ENCODE data around the gene GOT2. TPM values are rescaled to one million over a fixed set of nuclear protein-coding genes. Genes with fewer than 3 reads are reported as not detected.
"Not testable (repeated sequence)": the region's sequence is repeated elsewhere in the genome, so short reads cannot be mapped to it uniquely, and the experiment has no call there.

Gene GOT2
- polyA plus RNA-seq, 1 donor from 2014 or later, result 55.6 TPM

DNA sequence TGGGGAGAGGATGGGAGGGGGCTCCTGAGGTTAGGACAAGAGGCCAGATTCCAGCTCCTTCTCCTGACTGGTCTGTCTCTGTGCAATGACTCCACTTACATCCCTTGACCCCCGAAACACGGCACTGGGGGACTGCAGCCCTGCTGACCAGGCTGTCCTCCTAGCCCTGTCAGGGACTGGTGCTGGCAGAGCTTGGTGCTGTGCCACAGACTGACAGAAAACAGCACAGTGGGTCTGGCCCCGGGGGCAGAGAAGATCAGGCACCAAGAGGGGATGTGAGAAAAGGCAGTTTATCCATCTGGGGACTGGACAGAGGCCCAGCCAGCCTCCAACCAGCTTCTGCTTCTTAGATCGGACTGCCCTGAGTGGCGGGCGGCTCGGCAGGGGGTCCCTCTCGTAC lies 68.9 kb downstream of the GOT2 start:
- no peaks in the 10 kb centered on the region for H3K27me3 ChIP-seq (ENCODE audit: insufficient read depth, low read depth, low read length)

DNA sequence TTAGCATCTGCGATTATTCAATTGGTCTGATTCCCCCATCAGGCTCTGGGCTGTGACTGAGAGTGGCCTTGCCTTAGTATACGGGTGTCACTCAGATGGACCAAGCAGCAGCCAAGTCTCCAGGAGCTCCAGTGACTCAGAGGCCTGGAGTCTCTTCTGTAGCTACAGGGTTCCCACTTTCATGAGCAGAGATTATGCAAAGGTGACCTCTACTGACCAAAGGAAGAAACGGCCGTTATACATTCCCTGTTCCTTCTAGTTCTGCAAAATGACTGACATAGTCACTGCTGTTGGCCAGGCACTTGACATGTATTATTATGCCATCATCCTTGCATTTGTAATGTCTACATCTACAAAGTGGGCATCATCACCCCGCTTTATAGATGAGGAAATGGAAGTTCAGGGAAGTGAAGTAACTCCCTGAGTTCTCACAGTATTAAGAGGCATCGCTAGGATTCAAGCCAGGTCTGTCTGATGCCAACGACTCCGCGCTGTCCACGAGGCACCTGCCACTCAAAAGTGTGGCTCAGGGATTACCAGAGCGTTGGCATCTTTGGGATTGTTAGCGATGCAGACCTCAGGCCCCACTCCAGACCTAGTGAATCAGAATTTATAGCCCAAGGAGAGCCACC lies 72.8 kb downstream of the GOT2 start:
- Histone ChIP-seq H4K20me1 (ENCODE audit: insufficient read depth) (no peaks in the 10 kb centered on the region), H3K9me3 (ENCODE audit: low read length) (no peaks in the 10 kb centered on the region), H3K27me3 (ENCODE audit: insufficient read depth, low read depth, low read length) (no peaks in the 10 kb centered on the region), H3K9ac (ENCODE audit: low read length) (no peak overlapping the region), H3K27ac (ENCODE audit: low read length) (no peak overlapping the region), H3K9me2 (ENCODE audit: insufficient read depth, low read length) (no peaks in the 10 kb centered on the region), H3K4me3 (ENCODE audit: low read length) (no peak overlapping the region), H2AFZ (ENCODE audit: low read depth, low read length) (no peak overlapping the region), H3K36me3 (ENCODE audit: insufficient read depth, low read length) (no peaks in the 10 kb centered on the region), H3K4me2 (ENCODE audit: low read length) (no peak overlapping the region), H3F3A (ENCODE audit: insufficient read depth, low read length, poor library complexity, severe bottlenecking) (no peaks in the 10 kb centered on the region), H3K79me2 (replicated peaks; ENCODE audit: insufficient read depth, low read length) (no peaks in the 10 kb centered on the region)
- no peak for TF ChIP-seq TAF1 (IDR thresholded peaks at IDR 0.05; ENCODE audit: low read depth)
- TF ChIP-seq RAD21 (conservative IDR thresholded peaks at IDR 0.05), result peak; percentile 78
- TF ChIP-seq SMC3 (conservative IDR thresholded peaks at IDR 0.05; ENCODE audit: poor library complexity), result peak; percentile 73
- TF ChIP-seq, protein P1, sequence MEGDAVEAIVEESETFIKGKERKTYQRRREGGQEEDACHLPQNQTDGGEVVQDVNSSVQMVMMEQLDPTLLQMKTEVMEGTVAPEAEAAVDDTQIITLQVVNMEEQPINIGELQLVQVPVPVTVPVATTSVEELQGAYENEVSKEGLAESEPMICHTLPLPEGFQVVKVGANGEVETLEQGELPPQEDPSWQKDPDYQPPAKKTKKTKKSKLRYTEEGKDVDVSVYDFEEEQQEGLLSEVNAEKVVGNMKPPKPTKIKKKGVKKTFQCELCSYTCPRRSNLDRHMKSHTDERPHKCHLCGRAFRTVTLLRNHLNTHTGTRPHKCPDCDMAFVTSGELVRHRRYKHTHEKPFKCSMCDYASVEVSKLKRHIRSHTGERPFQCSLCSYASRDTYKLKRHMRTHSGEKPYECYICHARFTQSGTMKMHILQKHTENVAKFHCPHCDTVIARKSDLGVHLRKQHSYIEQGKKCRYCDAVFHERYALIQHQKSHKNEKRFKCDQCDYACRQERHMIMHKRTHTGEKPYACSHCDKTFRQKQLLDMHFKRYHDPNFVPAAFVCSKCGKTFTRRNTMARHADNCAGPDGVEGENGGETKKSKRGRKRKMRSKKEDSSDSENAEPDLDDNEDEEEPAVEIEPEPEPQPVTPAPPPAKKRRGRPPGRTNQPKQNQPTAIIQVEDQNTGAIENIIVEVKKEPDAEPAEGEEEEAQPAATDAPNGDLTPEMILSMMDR (IDR thresholded peaks at IDR 0.05; ENCODE audit: poor library complexity, severe bottlenecking), result peak; percentile 77

More for the DNA sequence above, 68.9 kb downstream of the GOT2 start:
- Histone ChIP-seq H3K27ac (ENCODE audit: low read length) (no peak overlapping the region), H3K79me2 (replicated peaks; ENCODE audit: insufficient read depth, low read length) (no peaks in the 10 kb centered on the region), H3K9me3 (ENCODE audit: low read length) (no peaks in the 10 kb centered on the region), H4K20me1 (ENCODE audit: insufficient read depth) (no peaks in the 10 kb centered on the region), H3K4me3 (ENCODE audit: low read length) (no peak overlapping the region), H2AFZ (ENCODE audit: low read depth, low read length) (no peak overlapping the region), H3K9ac (ENCODE audit: low read length) (no peak overlapping the region), H3K4me2 (ENCODE audit: low read length) (no peak overlapping the region), H3F3A (ENCODE audit: insufficient read depth, low read length, poor library complexity, severe bottlenecking) (no peaks in the 10 kb centered on the region), H3K36me3 (ENCODE audit: insufficient read depth, low read length) (no peaks in the 10 kb centered on the region), H3K9me2 (ENCODE audit: insufficient read depth, low read length) (no peaks in the 10 kb centered on the region)
- no peak for TF ChIP-seq TAF1 (IDR thresholded peaks at IDR 0.05; ENCODE audit: low read depth)
- no peak for TF ChIP-seq EP300 (conservative IDR thresholded peaks at IDR 0.05; ENCODE audit: poor library complexity, severe bottlenecking)
- no peak for TF ChIP-seq SMC3 (conservative IDR thresholded peaks at IDR 0.05; ENCODE audit: poor library complexity)

DNA sequence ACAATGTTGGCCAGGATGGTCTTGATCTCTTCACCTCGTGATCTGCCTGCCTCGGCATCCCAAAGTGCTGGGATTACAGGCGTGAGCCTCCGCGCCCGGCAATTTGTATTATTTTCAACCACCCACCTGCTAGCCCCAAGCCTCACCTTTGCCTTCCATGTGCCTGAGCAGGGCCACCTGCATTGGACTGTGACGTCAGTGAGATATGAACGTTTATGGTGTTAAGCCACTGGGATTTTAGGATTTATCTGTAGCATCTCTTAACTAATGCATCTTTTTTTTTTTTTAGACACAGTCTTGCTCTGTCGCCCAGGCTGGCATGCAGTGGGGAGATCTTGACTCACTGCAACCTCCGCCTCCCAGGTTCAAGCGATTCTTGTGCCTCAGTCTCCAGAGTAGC lies 74.2 kb downstream of the GOT2 start:
- H3K27me3 ChIP-seq (ENCODE audit: insufficient read depth, low read depth, low read length); H3F3A ChIP-seq (ENCODE audit: insufficient read depth, low read length, poor library complexity, severe bottlenecking); H4K20me1 ChIP-seq (ENCODE audit: insufficient read depth); H3K9me3 ChIP-seq (ENCODE audit: low read length); H3K9ac ChIP-seq (ENCODE audit: low read length); H2AFZ ChIP-seq (ENCODE audit: low read depth, low read length); H3K27ac ChIP-seq (ENCODE audit: low read length); H3K36me3 ChIP-seq (ENCODE audit: insufficient read depth, low read length); H3K4me3 ChIP-seq (ENCODE audit: low read length); H3K9me2 ChIP-seq (ENCODE audit: insufficient read depth, low read length); H3K4me2 ChIP-seq (ENCODE audit: low read length); H3K79me2 ChIP-seq (replicated peaks; ENCODE audit: insufficient read depth, low read length): not testable (repeated sequence)

DNA sequence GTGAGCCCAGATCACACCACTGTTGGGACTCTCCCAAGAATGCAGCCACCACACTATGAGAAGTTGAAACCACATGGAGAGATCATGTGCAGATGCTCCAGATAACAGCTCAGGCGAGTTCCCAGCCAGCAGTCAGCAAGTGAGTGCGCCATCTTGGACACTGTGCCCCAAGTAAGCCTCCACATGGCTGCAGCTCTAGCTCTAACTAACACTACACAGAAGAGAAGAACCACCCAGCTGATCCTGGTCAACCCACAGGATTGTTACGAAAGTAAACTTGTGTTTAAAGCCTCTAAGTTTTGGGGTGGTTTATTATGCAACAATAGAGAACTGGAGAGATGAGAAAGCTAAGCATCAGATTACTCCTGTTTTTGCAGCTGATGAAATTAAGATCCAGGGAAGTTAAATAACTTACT lies 75.3 kb downstream of the GOT2 start:
- H3K9me3 ChIP-seq (ENCODE audit: low read length), result no peaks in the 10 kb centered on the region

More for the DNA sequence above, 75.3 kb downstream of the GOT2 start:
- TF ChIP-seq TAF1 (IDR thresholded peaks at IDR 0.05; ENCODE audit: low read depth) (no peak), SMC3 (conservative IDR thresholded peaks at IDR 0.05; ENCODE audit: poor library complexity) (no peak), EP300 (conservative IDR thresholded peaks at IDR 0.05; ENCODE audit: poor library complexity, severe bottlenecking) (no peak), RAD21 (conservative IDR thresholded peaks at IDR 0.05) (no peak), MXI1 (conservative IDR thresholded peaks at IDR 0.05; ENCODE audit: poor library complexity, severe bottlenecking) (no peak), EZH2 (IDR thresholded peaks at IDR 0.05; ENCODE audit: borderline replicate concordance, insufficient read depth, low read length, poor library complexity, severe bottlenecking) (no peak), POLR2AphosphoS5 (IDR thresholded peaks at IDR 0.05) (no peak)
- TF ChIP-seq, protein P2, sequence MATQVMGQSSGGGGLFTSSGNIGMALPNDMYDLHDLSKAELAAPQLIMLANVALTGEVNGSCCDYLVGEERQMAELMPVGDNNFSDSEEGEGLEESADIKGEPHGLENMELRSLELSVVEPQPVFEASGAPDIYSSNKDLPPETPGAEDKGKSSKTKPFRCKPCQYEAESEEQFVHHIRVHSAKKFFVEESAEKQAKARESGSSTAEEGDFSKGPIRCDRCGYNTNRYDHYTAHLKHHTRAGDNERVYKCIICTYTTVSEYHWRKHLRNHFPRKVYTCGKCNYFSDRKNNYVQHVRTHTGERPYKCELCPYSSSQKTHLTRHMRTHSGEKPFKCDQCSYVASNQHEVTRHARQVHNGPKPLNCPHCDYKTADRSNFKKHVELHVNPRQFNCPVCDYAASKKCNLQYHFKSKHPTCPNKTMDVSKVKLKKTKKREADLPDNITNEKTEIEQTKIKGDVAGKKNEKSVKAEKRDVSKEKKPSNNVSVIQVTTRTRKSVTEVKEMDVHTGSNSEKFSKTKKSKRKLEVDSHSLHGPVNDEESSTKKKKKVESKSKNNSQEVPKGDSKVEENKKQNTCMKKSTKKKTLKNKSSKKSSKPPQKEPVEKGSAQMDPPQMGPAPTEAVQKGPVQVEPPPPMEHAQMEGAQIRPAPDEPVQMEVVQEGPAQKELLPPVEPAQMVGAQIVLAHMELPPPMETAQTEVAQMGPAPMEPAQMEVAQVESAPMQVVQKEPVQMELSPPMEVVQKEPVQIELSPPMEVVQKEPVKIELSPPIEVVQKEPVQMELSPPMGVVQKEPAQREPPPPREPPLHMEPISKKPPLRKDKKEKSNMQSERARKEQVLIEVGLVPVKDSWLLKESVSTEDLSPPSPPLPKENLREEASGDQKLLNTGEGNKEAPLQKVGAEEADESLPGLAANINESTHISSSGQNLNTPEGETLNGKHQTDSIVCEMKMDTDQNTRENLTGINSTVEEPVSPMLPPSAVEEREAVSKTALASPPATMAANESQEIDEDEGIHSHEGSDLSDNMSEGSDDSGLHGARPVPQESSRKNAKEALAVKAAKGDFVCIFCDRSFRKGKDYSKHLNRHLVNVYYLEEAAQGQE (IDR thresholded peaks at IDR 0.05; ENCODE audit: borderline replicate concordance), result no peak
- TF ChIP-seq, protein P1 (IDR thresholded peaks at IDR 0.05; ENCODE audit: poor library complexity, severe bottlenecking), result no peak
- Histone ChIP-seq H3K27ac (ENCODE audit: low read length) (no peak overlapping the region), H3K9ac (ENCODE audit: low read length) (no peak overlapping the region), H3K79me2 (replicated peaks; ENCODE audit: insufficient read depth, low read length) (no peaks in the 10 kb centered on the region), H2AFZ (ENCODE audit: low read depth, low read length) (no peak overlapping the region), H3K27me3 (ENCODE audit: insufficient read depth, low read depth, low read length) (no peaks in the 10 kb centered on the region), H3K36me3 (ENCODE audit: insufficient read depth, low read length) (no peaks in the 10 kb centered on the region), H3K9me2 (ENCODE audit: insufficient read depth, low read length) (no peaks in the 10 kb centered on the region), H3K4me2 (ENCODE audit: low read length) (no peak overlapping the region), H4K20me1 (ENCODE audit: insufficient read depth) (no peaks in the 10 kb centered on the region), H3F3A (ENCODE audit: insufficient read depth, low read length, poor library complexity, severe bottlenecking) (no peaks in the 10 kb centered on the region), H3K4me3 (ENCODE audit: low read length) (no peak overlapping the region)
